HG03196 (cell line): ENCODE results near the gene RASSF5.
A peak's percentile ranks its signal among the peaks of the same experiment; 100 is the strongest.
"Not testable (repeated sequence)": the region's sequence is repeated elsewhere in the genome, so short reads cannot be mapped to it uniquely, and the experiment has no call there.

Experiments
- ATAC-seq: cut with Tn5 transposase; IDR thresholded peaks from one replicate; pipeline ENCODE4 v1.9.1; 2021; ENCODE audit not compliant: unreplicated experiment

Gene RASSF5

GRCh38 chr1:206626396-206626795 is 119.1 kb downstream of the RASSF5 start:
- ATAC-seq, result not testable (repeated sequence)

- no peak for ATAC-seq
Observed at GRCh38 chr1:206628916-206629315, 121.6 kb downstream of the RASSF5 start.

- no peak for ATAC-seq
Observed at GRCh38 chr1:206631085-206631509, 123.8 kb downstream of the RASSF5 start.

- ATAC-seq, result no peak
Observed at GRCh38 chr1:206633708-206634121, 126.4 kb downstream of the RASSF5 start.

DNA sequence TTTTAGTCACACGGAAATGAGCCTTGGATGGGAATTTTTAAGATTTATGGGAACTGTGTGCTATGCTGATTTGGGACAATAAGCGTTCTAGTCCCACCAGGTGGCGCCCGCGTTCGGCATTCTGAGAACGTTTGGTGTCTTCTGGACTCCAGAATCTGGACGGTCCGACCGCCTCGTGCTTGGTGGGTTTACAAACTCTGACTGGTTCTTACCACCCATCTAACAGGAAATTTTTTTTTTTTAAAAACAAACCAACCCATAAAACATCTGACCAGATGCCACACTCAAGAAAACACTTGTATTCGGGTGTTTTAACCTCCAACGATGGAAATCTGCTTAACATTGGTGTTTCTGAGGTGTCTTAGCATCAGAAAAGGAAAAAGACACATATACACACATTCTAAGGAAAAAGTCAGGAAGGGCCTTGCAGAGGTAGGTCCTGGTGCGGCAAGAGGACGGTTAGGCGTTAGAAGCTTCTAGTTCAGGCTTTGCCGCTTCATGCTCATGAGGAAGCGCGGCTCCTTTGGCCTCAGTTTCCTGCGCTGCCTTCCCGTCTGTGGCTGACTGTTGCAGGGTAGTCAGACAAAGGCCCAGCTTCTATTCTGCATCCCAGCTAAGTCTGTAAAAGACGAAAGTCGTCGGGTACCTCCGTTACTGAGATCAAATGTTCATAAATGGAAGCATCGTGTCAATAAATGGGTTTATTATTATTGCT is 127.2 kb downstream of the RASSF5 start:
- ATAC-seq, result no peak

- peak; percentile 92 for ATAC-seq
Observed at GRCh38 chr1:206635080-206635977, 128.0 kb downstream of the RASSF5 start, which contains the start of gene DYRK3. TSS of gene DYRK3 (plus strand) at chr1:206635536. CDS start at chr1:206635704, 168 bp downstream.

DNA sequence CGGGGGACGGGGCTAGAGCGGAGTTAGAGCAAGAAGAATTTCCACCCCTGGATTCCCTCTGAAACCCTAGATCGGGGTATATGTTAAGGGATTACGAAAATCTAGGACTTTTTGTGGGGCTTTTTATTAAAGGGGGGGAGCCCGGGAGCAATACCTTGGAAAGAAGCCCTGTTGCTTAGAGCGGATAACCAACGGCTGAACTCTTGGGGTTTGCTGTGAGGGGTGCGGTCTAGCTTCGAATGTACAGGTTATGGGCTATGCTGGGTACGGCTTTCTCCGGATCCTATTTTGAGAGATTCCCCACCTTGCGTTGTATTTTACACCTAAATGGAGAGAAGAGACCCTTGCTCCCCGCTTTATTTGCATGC is 128.6 kb downstream of the RASSF5 start:
- no peak for ATAC-seq

DNA sequence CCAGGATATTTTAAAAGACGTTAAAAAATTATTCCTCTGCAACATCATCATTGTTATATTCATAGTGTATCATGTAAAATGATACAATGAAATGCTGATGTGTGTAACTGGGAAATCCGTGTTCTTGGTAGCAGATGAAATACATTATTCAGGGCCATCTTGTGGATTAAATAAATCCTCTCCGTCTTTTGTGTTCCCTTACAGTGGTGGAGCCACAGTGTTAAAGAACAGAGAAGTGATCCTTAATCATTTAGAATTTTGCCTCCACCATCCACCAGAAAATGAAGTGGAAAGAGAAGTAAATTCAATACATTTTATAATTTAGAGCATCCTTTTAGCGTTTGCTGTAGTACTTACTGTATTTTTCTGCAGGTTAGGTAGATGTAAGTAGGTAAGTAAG is 129.3 kb downstream of the RASSF5 start:
- ATAC-seq, result no peak

DNA sequence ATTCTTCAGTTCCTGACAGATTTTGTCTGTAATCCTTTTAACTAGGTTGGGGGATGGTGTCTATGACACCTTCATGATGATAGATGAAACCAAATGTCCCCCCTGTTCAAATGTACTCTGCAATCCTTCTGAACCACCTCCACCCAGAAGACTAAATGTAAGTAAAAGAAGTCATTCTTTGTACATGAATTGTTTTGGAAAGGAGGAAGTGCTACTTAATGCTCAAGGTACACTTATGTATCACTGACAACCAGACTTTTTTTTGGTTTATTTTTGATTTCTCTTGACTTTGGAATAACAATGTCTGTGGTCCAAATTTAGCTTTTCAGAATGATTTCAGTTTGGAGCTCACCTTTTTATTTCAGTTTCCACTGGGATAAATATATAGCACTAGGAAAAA is 130.3 kb downstream of the RASSF5 start:
- no peak for ATAC-seq
